GM13977 (cell line): ENCODE data around the gene ASXL3.

ENCODE experiments used
- DNase-seq: peaks from one replicate; pipeline ENCODE4 v3.0.0; 2012; ENCODE audit warnings: low spot score
- in situ Hi-C: fragments of 300-500 bp; cut with MboI; formaldehyde crosslinking; loops from one replicate; pipeline ENCODE4 v1.12.0; 2022; ENCODE audit warnings: low sequenced_read_pairs, low pct_unique_long_range_greater_than_20kb, mixed read lengths, inconsistent platforms; ENCODE audit not compliant: unreplicated experiment
- TF ChIP-seq, protein P1 (sequence below): IDR thresholded peaks from 2 replicates; pipeline ENCODE4 v1.5.1; 2012; ENCODE audit warnings: mild to moderate bottlenecking, control low read depth; ENCODE audit not compliant: insufficient read depth; ENCODE audit errors: extremely low read depth, missing control alignments

Gene ASXL3

DNA sequence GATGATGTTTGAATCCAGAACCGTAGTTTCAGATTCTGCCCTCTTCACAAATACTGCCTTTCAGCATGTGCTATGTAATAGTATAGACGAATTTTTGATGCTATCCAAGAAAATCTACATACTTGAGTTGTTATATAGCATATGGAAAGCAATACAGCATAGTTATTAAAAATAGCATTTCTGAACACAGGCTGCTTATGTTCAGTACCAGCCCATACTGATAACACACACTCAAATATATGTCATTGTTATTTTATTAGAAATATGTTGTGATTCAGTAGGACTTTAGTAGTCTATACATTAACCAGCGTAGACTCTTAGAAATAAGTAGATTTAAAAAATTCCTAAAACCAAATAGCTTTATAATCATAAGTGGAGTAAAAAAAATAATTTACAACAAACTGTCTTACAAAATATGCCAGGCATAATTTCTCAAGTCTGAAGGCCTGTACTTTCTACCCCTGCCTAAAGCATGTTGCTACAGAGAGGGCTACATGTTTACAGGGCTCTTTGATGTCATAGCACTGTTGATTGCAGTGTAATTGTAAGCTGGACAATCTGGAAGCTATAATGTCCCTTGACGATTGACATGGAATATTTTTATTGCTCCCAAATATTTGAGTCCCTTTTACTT is 86.3 kb downstream of the ASXL3 start:
- in situ Hi-C loops, result no loop called here
- DNase-seq, result no peak
- TF ChIP-seq, protein P1, sequence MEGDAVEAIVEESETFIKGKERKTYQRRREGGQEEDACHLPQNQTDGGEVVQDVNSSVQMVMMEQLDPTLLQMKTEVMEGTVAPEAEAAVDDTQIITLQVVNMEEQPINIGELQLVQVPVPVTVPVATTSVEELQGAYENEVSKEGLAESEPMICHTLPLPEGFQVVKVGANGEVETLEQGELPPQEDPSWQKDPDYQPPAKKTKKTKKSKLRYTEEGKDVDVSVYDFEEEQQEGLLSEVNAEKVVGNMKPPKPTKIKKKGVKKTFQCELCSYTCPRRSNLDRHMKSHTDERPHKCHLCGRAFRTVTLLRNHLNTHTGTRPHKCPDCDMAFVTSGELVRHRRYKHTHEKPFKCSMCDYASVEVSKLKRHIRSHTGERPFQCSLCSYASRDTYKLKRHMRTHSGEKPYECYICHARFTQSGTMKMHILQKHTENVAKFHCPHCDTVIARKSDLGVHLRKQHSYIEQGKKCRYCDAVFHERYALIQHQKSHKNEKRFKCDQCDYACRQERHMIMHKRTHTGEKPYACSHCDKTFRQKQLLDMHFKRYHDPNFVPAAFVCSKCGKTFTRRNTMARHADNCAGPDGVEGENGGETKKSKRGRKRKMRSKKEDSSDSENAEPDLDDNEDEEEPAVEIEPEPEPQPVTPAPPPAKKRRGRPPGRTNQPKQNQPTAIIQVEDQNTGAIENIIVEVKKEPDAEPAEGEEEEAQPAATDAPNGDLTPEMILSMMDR, result no peak

DNA sequence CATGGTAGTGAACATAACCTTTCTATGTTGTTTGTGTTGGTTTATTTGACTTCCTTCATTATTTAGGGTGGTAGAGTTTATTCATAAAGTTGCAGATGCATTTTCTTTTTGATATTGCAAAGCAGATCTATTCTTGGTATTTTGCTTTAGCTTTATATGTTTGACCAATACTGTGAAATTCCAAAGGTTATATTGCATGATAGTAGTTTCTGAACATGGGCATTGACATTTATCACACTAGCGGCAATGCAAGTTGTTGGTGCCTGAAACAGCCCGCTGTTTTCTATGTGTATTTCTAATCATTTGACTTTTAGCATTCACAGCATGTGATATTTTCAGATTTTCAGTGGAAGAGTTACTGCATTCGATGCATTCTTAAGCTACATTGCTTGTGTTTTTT is 87.2 kb downstream of the ASXL3 start:
- TF ChIP-seq, protein P1, result no peak
- DNase-seq, result no peak
- in situ Hi-C loops, result no loop called here

DNA sequence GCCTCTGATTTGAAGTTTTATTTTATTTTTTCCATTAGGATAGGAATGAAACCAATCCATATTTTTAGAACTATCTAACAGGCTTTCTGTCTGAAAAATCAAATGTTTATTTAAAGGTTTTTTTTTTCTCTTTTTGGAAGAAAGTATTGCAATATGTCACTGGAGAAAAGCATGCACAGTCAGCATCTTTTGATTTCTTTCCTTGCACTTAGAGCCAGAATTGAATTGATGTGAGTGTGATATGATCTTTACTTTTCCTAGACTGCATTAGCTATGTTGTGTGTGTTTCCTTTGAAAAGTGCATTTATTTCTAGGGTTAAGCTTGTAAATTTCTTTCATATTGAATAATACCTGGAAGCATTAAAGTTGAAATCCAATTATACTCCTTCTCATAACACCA is 87.6 kb downstream of the ASXL3 start:
- in situ Hi-C loops, result no loop called here
- no peak for DNase-seq
- TF ChIP-seq, protein P1, result no peak

DNA sequence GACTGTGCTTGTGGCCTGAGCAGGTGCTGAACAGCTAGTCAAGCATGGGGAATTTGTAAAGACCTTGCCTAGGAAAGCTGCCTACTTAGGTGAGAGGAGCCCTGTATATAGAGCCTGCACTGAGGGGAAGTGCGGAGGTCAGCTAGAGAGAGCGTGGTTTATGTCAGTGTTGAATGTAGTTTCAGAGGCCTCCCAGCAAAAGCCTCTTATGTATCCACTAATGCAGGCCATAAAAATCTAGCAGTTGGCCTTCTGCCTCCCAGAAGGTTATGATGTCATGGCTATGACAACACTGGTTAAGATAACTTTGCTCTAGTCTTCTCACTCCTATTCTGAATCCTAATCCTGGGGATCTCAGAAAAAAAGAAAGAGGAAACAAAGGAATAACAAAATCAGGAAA is 88.9 kb downstream of the ASXL3 start:
- TF ChIP-seq, protein P1, result no peak
- DNase-seq, result no peak
- in situ Hi-C loops, result no loop called here

DNA sequence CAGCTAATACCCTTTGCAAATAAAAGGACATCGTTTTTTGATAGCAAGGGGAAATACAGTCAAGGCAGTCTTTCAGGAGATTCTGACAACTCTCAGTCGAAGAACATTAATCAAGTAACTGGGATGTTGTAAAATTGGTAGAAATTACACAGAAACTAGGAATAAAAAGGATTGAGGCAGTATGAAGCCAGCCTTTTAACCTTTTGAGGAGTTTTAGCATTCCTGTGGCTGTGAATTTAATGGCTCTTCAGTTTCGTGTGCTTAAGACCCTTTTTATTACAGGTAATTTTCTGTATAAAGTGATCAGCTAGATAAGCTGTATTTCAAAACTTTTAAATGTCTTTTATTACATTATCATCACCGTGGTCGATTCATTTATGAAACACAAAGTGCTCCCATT is 91.6 kb downstream of the ASXL3 start:
- in situ Hi-C loops, result no loop called here
- TF ChIP-seq, protein P1, result no peak
- no peak for DNase-seq

DNA sequence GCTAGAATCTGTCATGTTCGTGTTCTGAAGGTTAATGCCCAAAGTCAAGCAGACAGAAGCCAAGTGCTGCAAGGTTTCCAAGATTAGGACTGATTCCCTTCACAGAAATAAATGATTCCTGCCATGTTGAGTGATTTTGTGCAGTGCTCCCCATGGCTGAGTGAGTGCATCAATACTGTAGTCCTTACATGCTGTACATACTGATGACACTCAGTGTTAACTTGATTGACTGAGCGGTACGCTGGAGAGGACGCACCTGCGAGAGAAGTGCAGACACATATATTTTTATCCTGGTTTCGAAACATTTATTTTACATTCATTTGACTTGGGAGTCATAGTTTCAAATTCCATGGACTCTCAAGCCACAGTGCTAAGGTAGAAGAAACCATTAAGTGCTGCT is 92.0 kb downstream of the ASXL3 start:
- no peak for DNase-seq
- in situ Hi-C loops, result no loop called here
- TF ChIP-seq, protein P1, result no peak

DNA sequence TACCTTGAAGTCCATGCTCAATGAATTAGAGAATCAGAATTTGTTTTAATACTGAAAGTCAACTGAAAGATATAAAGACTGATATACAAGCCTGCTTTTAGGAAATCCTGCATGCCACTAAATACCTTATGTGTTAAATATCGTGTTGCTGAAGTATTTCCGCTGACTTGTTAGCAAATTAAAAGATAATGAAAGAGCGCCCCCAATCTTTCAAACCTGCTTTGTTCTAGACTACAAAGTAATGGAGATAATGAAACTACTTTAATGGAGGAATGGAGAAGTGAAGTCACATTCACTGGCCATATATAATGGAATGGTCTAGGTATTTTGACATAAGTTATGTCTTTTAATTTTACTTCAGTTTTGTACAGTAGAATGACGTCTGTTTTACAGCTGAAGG is 95.7 kb downstream of the ASXL3 start:
- in situ Hi-C loops, result no loop called here
- no peak for DNase-seq
- TF ChIP-seq, protein P1, result no peak
